Caco-2 (cell line): ENCODE measurements around the gene METTL26. TPM values are rescaled to one million over a fixed set of nuclear protein-coding genes. Genes with fewer than 3 reads are reported as not detected.
"Not testable (repeated sequence)": the region's sequence is repeated elsewhere in the genome, so short reads cannot be mapped to it uniquely, and the experiment has no call there.

Source experiments
- BruUV-seq: library from RNA; stranded (reverse); fragments of 400-500 nt; replicated peaks from 2 replicates; lab custom pipeline; 2021; lab: Mats Ljungman, UMichigan
- CTCF ChIA-PET: fragments of 300-600 bp; sonication (Branson Sonifier 250); formaldehyde crosslinking; loops from one replicate; lab custom pipeline; 2022; ENCODE audit warnings: antibody characterized with exemption; lab: Charles Lee
- POLR2A ChIA-PET: fragments of 300-600 bp; sonication (Branson Sonifier 250); formaldehyde crosslinking; loops from one replicate; lab custom pipeline; 2022; ENCODE audit warnings: antibody characterized with exemption; lab: Charles Lee
- DNase-seq, 2 experiments: peaks; one replicate each; pipeline versions ENCODE4 v3.0.0 to v3.0.0-alpha.2; 2020 to 2022
- H3K27me3 ChIP-seq: replicated peaks from 2 replicates; pipeline ENCODE4 v1.6.0; 2011; ENCODE audit warnings: low read length; ENCODE audit not compliant: control insufficient read depth, insufficient read depth
- H3K36me3 ChIP-seq: 2 replicates; pipeline ENCODE4 v1.5.1; 2011; ENCODE audit warnings: low read length; ENCODE audit not compliant: control insufficient read depth, insufficient read depth
- H3K4me1 ChIP-seq: fragments of 250-450 bp; sonication (Bioruptor Pico); 2 replicates; pipeline ENCODE4 v1.5.1; 2020; ENCODE audit warnings: mild to moderate bottlenecking
- H3K4me3 ChIP-seq: 2 replicates; pipeline ENCODE4 v1.5.1; 2011; ENCODE audit warnings: low read depth, mild to moderate bottlenecking, control low read depth, low read length
- H3K9me3 ChIP-seq: fragments of 250-450 bp; sonication (Bioruptor Pico); 2 replicates; pipeline ENCODE4 v1.5.1; 2020; ENCODE audit warnings: mild to moderate bottlenecking, moderate library complexity
- H3K27ac Mint-ChIP-seq: one replicate; pipeline ENCODE4 v1.8.0; 2022; ENCODE audit warnings: mixed read lengths; ENCODE audit not compliant: unreplicated experiment
- H3K27me3 Mint-ChIP-seq: one replicate; pipeline ENCODE4 v1.8.0; 2022; ENCODE audit warnings: mixed read lengths; ENCODE audit not compliant: insufficient read depth, unreplicated experiment
- H3K36me3 Mint-ChIP-seq: one replicate; pipeline ENCODE4 v1.8.0; 2022; ENCODE audit warnings: mild to moderate bottlenecking, mixed read lengths; ENCODE audit not compliant: insufficient read depth, unreplicated experiment
- H3K4me1 Mint-ChIP-seq: one replicate; pipeline ENCODE4 v1.8.0; 2022; ENCODE audit warnings: low read depth, mixed read lengths; ENCODE audit not compliant: unreplicated experiment
- H3K4me3 Mint-ChIP-seq: one replicate; pipeline ENCODE4 v1.8.0; 2022; ENCODE audit warnings: mild to moderate bottlenecking, moderate library complexity, mixed read lengths; ENCODE audit not compliant: unreplicated experiment
- H3K9me3 Mint-ChIP-seq: one replicate; pipeline ENCODE4 v1.8.0; 2022; ENCODE audit warnings: mixed read lengths; ENCODE audit not compliant: unreplicated experiment
- intact Hi-C: fragments of 100-400 bp; cut with micrococcal nuclease; formaldehyde crosslinking; loops from one replicate; pipeline ENCODE4 v1.10.0; 2022; ENCODE audit not compliant: unreplicated experiment
- total RNA-seq: library from RNA; stranded (reverse); gene quantifications from 2 replicates; pipeline ENCODE4 v1.2.3, GENCODE V29; 2022
- TF ChIP-seq, protein P1 (sequence below), 2 experiments: fragments of 200-600 bp in 1 of 2; IDR thresholded peaks; 1 replicate in 1 of 2; 2 replicates in 1 of 2; pipeline versions ENCODE4 v1.5.1 to v1.8.0; 2011 to 2022; ENCODE audit warnings: antibody characterized with exemption in 1 of 2, control low read depth in 1 of 2, inconsistent platforms in 1 of 2, low read depth in 1 of 2, low read length in 1 of 2, mild to moderate bottlenecking in 1 of 2, moderate library complexity in 1 of 2; ENCODE audit not compliant: insufficient read depth in 1 of 2, severe bottlenecking in 1 of 2, unreplicated experiment in 1 of 2

METTL26 gene
- total RNA-seq, 1 experiment from 2014 or later: 67.4 TPM

DNA sequence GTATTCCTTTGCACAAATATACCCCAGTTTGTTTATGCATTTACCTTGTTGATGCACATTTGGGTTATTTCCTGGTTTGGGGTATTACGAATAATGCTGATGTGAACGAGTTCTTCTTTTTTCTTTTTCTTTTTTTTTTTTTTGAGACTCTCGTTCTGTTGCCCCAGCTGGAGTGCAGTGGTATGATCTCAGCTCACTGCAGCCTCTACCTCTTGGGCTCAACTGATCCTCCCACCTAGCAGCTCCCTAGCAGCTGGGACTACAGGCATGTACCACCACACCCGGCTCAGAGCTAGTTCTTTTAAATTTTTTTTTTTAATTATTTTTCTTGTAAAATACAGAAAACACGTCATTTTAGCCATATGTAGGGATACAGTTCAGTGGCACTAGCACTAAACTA, 32.2 kb downstream of the METTL26 start:
- no peaks in the 10 kb centered on the region for H3K27me3 Mint-ChIP-seq
- no peak for DNase-seq
- H3K36me3 ChIP-seq: peaks cover 2% of the 10 kb centered on the region
- no peaks in the 10 kb centered on the region for H3K4me1 ChIP-seq
- intact Hi-C loops: no loop called here
- H3K4me3 Mint-ChIP-seq: no peak overlapping the region
- no peaks in the 10 kb centered on the region for H3K4me1 Mint-ChIP-seq
- no TSS peak for BruUV-seq
- TF ChIP-seq, protein P1, sequence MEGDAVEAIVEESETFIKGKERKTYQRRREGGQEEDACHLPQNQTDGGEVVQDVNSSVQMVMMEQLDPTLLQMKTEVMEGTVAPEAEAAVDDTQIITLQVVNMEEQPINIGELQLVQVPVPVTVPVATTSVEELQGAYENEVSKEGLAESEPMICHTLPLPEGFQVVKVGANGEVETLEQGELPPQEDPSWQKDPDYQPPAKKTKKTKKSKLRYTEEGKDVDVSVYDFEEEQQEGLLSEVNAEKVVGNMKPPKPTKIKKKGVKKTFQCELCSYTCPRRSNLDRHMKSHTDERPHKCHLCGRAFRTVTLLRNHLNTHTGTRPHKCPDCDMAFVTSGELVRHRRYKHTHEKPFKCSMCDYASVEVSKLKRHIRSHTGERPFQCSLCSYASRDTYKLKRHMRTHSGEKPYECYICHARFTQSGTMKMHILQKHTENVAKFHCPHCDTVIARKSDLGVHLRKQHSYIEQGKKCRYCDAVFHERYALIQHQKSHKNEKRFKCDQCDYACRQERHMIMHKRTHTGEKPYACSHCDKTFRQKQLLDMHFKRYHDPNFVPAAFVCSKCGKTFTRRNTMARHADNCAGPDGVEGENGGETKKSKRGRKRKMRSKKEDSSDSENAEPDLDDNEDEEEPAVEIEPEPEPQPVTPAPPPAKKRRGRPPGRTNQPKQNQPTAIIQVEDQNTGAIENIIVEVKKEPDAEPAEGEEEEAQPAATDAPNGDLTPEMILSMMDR (IDR thresholded peaks at IDR 0.05; ENCODE audit: insufficient read depth in 1 of 2, low read depth in 1 of 2, low read length in 1 of 2, severe bottlenecking in 1 of 2, unreplicated experiment in 1 of 2): no peak
- H3K4me3 ChIP-seq: no peak overlapping the region
- no peaks in the 10 kb centered on the region for H3K9me3 ChIP-seq
- POLR2A ChIA-PET: no interaction called here
- CTCF ChIA-PET: no interaction called here
- no peak overlapping the region for H3K27ac Mint-ChIP-seq
- H3K27me3 ChIP-seq: no peaks in the 10 kb centered on the region
- H3K9me3 Mint-ChIP-seq: no peaks in the 10 kb centered on the region
- peaks cover 5% of the 10 kb centered on the region for H3K36me3 Mint-ChIP-seq

DNA sequence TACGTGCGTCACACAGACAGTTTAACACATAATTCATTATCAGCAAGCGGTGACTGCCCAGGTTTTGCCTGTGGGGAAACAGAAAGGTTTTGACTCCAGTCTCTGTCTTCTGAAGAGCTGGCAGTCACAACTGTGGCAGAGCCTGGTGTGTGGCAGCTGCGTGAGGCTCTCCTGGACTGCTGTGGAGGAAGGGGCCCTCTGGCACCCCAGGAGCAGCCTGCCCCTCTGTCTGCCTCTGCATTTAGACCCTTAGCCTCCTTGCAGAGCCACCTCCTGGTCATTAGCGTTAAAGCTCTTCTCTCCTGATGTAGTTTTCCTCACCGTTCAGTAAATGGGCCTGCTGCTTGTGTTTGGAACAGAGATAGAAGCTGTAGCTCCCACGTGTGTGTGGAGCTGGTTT, 35.3 kb downstream of the METTL26 start:
- POLR2A ChIA-PET: no interaction called here

DNA sequence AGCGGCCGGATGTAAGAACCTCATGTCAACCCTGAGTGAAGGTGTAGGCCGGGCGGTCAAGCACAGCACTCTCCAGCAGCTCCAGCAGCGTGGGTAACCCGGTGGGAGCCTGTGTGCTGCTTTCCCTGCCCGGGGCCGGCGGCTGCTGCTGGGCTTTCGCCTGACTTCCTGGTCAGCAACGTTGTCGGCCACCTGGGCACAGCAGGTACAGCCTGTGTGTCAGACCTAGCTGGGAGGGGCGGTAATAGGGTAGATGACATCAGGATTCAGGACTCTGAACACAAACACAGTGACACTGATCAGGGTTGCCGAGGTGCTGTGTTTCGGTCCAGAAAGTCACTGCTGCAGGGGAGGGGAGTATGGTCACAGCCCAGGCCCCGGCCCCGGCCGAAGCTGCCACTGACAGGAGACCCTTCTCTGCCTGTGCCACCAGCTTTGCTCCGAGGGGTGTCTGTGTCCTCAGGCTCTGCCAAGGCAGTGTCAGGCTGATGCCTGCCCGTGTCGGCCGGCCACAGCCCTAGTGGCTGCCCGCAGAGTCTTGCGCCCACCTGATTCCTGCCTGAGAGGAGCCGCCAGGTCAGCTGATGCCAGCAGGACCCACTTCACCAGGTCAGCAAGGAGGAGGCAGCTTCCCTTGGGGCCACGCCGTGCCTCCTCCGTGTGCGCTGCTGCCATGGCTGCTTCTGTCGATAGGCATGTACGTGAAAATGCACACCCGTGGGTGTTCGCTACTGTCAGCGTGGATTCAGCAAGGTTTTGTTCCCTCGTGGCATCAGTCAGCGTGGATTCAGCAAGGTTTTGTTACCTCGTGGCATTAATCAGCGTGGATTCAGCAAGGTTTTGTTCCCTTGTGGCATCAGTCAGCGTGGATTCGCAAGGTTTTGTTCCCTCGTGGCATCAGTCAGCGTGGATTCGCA, 37.0 kb downstream of the METTL26 start:
- no peak overlapping the region for H3K4me3 Mint-ChIP-seq
- peaks cover 17% of the 10 kb centered on the region for H3K36me3 Mint-ChIP-seq
- BruUV-seq: no TSS peak
- Histone ChIP-seq H3K36me3 (peaks cover 2% of the 10 kb centered on the region), H3K9me3 (no peaks in the 10 kb centered on the region), H3K4me1 (peaks cover 3% of the 10 kb centered on the region), H3K4me3 (no peak overlapping the region), H3K27me3 (no peaks in the 10 kb centered on the region)
- ChIA-PET CTCF (no interaction called here), POLR2A (no interaction called here)
- H3K27ac Mint-ChIP-seq: no peak overlapping the region
- intact Hi-C loops: no loop called here
- no peak for DNase-seq
- TF ChIP-seq, protein P1 (IDR thresholded peaks at IDR 0.05; ENCODE audit: insufficient read depth in 1 of 2, low read depth in 1 of 2, low read length in 1 of 2, severe bottlenecking in 1 of 2, unreplicated experiment in 1 of 2): no peak
- no peaks in the 10 kb centered on the region for H3K27me3 Mint-ChIP-seq
- no peaks in the 10 kb centered on the region for H3K4me1 Mint-ChIP-seq
- H3K9me3 Mint-ChIP-seq: no peaks in the 10 kb centered on the region

More for the DNA sequence above, 35.3 kb downstream of the METTL26 start:
- no peak for DNase-seq
- no peaks in the 10 kb centered on the region for H3K4me1 Mint-ChIP-seq
- H3K4me1 ChIP-seq: no peaks in the 10 kb centered on the region
- no peak overlapping the region for H3K27ac Mint-ChIP-seq
- H3K9me3 Mint-ChIP-seq: no peaks in the 10 kb centered on the region
- H3K36me3 Mint-ChIP-seq: peaks cover 22% of the 10 kb centered on the region
- H3K27me3 ChIP-seq: no peaks in the 10 kb centered on the region
- H3K4me3 Mint-ChIP-seq: no peak overlapping the region
- CTCF ChIA-PET: interaction anchor here (0.6 kb wide), 1 partner anchor 209 kb away, joined by 3 read pairs; no protein-coding TSS in a partner anchor
- intact Hi-C loops: no loop called here
- no TSS peak for BruUV-seq
- H3K27me3 Mint-ChIP-seq: no peaks in the 10 kb centered on the region
- TF ChIP-seq, protein P1 (IDR thresholded peaks at IDR 0.05; ENCODE audit: insufficient read depth in 1 of 2, low read depth in 1 of 2, low read length in 1 of 2, severe bottlenecking in 1 of 2, unreplicated experiment in 1 of 2): peak; percentile 15 to 47
- H3K4me3 ChIP-seq: no peak overlapping the region
- peaks cover 2% of the 10 kb centered on the region for H3K36me3 ChIP-seq
- no peaks in the 10 kb centered on the region for H3K9me3 ChIP-seq

DNA sequence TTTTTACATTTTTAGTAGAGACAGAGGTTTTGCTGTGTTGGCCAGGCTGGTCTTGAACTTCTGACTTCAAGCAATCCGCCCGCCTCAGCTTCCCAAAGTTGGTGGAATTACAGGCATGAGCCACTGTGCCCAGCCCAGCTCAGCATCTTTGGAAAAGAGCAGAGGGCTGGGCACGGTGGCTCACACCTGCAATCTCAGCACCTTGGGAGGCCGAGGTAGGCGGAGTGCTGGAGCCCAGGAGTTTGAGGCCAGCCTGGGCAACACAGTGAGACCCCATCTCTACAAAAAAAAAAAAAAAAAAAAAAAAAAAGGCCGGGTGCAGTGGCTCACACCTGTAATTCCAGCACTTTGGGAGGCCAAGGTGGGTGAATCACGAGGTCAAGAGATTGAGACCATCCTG, 38.5 kb downstream of the METTL26 start:
- H3K9me3 ChIP-seq, POLR2A ChIA-PET, BruUV-seq, H3K27me3 ChIP-seq, H3K9me3 Mint-ChIP-seq, H3K36me3 ChIP-seq, H3K27ac Mint-ChIP-seq, H3K4me3 ChIP-seq, H3K4me3 Mint-ChIP-seq, H3K27me3 Mint-ChIP-seq, CTCF ChIA-PET, intact Hi-C loops: not testable (repeated sequence)
- H3K4me1 Mint-ChIP-seq: peaks cover 13% of the 10 kb centered on the region
- peak in 1 of 2 experiments; percentile 26 for DNase-seq
- H3K36me3 Mint-ChIP-seq: peaks cover 22% of the 10 kb centered on the region
- H3K4me1 ChIP-seq: peaks cover 18% of the 10 kb centered on the region
